ENCODE measurements around the gene SYCN. TPM values are rescaled to one million over a fixed set of nuclear protein-coding genes. Genes with fewer than 3 reads are reported as not detected.
"Not testable (repeated sequence)": the region's sequence is repeated elsewhere in the genome, so short reads cannot be mapped to it uniquely, and the experiment has no call there.

The SYCN gene
- total and polyA plus RNA-seq, 8 donors = not detected

DNA sequence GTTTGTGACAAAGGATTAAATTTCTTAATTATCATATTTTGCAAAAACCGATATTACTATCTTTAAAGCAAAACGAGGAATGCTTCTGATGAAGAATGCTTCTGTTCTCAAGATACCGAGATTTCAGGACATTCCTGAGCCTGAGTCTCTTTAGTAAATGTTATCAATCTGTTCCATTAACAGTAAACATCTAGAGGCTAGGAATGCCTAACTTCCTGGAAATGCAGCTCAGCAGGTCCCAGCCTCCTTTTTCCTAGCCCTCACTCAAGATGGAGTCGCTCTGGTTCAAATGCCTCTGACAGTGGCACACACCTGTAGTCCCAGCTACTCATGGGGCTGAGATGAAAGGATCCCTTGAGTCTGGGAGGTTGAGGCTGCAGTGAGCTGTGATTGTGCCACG lies 47.0 kb upstream of the SYCN start:
- H3K27me3 ChIP-seq = peaks cover 22 to 53% of the 10 kb centered on the region in 2 donors
- no peak for ATAC-seq
- TF ChIP-seq CTCF (IDR thresholded peaks at IDR 0.05) = no peak

GRCh38 chr19:39248806-39249205 lies 44.7 kb upstream of the SYCN start, which contains the start of gene IFNL4:
Gene IFNL4, minus strand, starts transcription at chr19:39248856.
- Histone ChIP-seq H3K27me3 (peaks cover 22 to 53% of the 10 kb centered on the region in 2 donors), H3K27ac (no peak within 1 kb of the TSS), H3K9me3 (no peaks in the 10 kb centered on the region), H3K4me3 (no peak within 1 kb of the TSS), H3K36me3 (no peaks in the 10 kb centered on the region), H3K4me1 (peaks cover 0 to 4% of the 10 kb centered on the region in 2 donors)
- no peak for DNase-seq
- TF ChIP-seq CTCF (IDR thresholded peaks at IDR 0.05) = no peak
- intact Hi-C loops (cut with DNase I) = no loop called here
- ATAC-seq = no peak

More for the DNA sequence above, 47.0 kb upstream of the SYCN start:
- H3K27ac ChIP-seq = no peak overlapping the region
- intact Hi-C loops (cut with DNase I) = no loop called here
- H3K4me3 ChIP-seq = no peak overlapping the region
- no peak for DNase-seq
- H3K9me3 ChIP-seq = no peaks in the 10 kb centered on the region
- no peaks in the 10 kb centered on the region for H3K36me3 ChIP-seq
- H3K4me1 ChIP-seq = peaks cover 0 to 4% of the 10 kb centered on the region in 2 donors

DNA sequence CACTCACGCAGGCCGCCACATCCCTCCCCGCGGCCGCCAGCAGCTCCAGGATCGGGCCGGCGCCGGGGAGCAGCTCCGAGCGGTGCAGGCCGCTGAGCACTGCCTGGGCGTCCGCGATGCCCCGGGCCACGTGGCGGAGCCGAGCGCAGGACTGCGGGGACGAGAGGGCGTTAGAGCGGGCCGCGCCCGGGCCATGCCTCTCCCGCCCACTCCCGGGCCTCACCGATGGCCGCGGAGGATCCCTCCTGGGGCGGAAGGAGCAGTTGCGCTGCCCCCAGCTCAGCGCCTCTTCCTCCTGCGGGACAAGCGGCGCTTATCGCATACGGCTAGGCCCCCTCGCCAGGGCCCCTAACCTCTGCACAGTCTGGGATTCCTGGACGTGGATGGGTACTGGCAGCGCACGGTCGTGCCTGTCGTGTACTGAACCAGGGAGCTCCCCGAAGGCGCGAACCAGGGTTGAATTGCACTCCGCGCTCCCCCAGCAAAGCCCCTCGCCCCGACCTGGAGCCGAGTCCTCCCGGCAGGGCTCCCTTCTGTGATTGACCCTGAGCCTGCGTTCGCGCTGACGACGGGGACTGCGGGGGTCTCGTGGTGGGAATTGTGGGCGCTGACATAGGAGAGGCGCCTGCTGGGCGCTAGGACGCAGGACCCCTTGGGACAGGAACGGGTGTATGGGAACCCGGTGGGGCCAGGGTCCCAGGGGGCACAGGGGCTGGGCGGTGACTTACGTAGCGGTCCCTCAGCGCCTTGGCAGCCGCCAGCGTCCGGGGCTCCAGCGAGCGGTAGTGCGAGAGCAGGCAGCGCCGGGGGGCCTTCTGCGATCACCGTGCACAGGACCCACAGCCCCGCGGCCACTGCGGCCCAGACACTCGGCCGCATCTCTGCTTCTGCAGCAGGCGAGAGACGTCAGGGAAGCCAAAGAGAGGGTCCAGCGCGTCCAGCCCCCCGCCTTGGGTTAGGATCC lies 43.9 kb upstream of the SYCN start:
- no peaks in the 10 kb centered on the region for H3K36me3 ChIP-seq
- intact Hi-C loops (cut with DNase I) = no loop called here
- H3K27ac ChIP-seq = no peak overlapping the region
- DNase-seq = peak in 1 of 4 donors; percentile 76
- no peak for TF ChIP-seq CTCF (IDR thresholded peaks at IDR 0.05)
- peaks cover 0 to 4% of the 10 kb centered on the region in 2 donors for H3K4me1 ChIP-seq
- peak; percentile 77 for ATAC-seq
- no peak overlapping the region for H3K4me3 ChIP-seq
- H3K27me3 ChIP-seq = peaks cover 22 to 61% of the 10 kb centered on the region in 2 donors
- no peaks in the 10 kb centered on the region for H3K9me3 ChIP-seq

GRCh38 chr19:39246951-39247669 lies 43.0 kb upstream of the SYCN start:
- Histone ChIP-seq H3K36me3 (no peaks in the 10 kb centered on the region), H3K27me3 (peaks cover 22 to 64% of the 10 kb centered on the region in 2 donors), H3K9me3 (no peaks in the 10 kb centered on the region), H3K27ac (no peak overlapping the region), H3K4me3 (no peak overlapping the region), H3K4me1 (peaks cover 0 to 4% of the 10 kb centered on the region in 2 donors)
- intact Hi-C loops (cut with DNase I) = no loop called here
- peak; percentile 65 for ATAC-seq
- DNase-seq = peak in 1 of 4 donors; percentile 81
- no peak for TF ChIP-seq CTCF (IDR thresholded peaks at IDR 0.05)

DNA sequence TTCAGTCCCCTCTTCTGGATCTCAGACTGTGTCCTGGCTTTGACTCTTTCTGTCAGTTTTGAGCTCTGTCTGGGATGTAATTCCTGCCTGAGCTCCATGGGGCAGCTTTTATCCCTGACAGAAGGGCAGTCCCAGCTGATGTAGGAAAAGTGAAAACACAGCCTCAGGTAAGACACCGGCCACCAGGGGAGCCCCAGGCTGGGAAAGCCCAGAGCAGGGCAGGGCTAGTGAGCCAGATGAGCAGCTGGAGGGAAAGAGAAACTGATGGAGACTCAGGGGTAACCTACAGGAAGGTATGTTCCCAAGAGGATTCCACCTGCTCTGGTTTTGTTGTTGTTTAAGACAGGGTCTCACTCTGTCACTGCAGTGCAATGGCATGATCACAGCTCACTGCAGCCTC lies 41.1 kb upstream of the SYCN start:
- H3K27me3 ChIP-seq = peaks cover 22 to 68% of the 10 kb centered on the region in 2 donors
- intact Hi-C loops (cut with DNase I); DNase-seq; H3K4me1 ChIP-seq; H3K27ac ChIP-seq; H3K9me3 ChIP-seq; H3K36me3 ChIP-seq; H3K4me3 ChIP-seq: not testable (repeated sequence)
- peak; percentile 29 for ATAC-seq

GRCh38 chr19:39244410-39245100 lies 40.5 kb upstream of the SYCN start, which contains the start of gene IFNL3:
Gene IFNL3, minus strand, starts transcription at chr19:39245006. Its CDS starts 39 bp downstream, at chr19:39244967.
- H3K4me1 ChIP-seq; intact Hi-C loops (cut with DNase I); DNase-seq; H3K27ac ChIP-seq; ATAC-seq; H3K9me3 ChIP-seq; H3K4me3 ChIP-seq; H3K36me3 ChIP-seq: not testable (repeated sequence)
- H3K27me3 ChIP-seq = peaks cover 18 to 62% of the 10 kb centered on the region in 2 donors

DNA sequence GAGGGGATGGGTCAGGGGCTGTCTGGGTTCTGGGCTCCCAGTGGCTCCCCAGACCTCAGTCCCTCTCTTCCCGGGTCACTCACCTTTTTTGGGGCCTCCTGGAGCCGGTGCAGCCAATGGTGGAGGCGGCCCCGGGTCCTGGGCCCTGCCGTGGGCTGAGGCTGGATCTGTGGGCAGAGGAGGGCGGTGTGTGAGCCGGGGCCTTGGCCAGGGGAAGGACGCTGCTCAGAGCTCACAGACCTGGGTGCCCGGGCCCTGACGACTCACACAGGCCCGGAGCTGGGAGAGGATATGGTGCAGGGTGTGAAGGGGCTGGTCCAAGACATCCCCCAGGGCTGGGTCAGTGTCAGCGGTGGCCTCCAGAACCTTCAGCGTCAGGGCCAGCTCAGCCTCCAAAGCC lies 39.7 kb upstream of the SYCN start:
- DNase-seq; H3K9me3 ChIP-seq; H3K36me3 ChIP-seq; intact Hi-C loops (cut with DNase I); H3K27ac ChIP-seq; H3K4me1 ChIP-seq; H3K4me3 ChIP-seq; ATAC-seq: not testable (repeated sequence)
- peaks cover 18 to 54% of the 10 kb centered on the region in 2 donors for H3K27me3 ChIP-seq

Data from left lung (tissue), 10 donors.